GM18505 (cell line): ENCODE results near the gene PLAC9.

Experiments used
- ATAC-seq: cut with Tn5 transposase; IDR thresholded peaks from one replicate; pipeline ENCODE4 v1.9.1; 2021; ENCODE audit not compliant: unreplicated experiment
- POLR2A ChIP-seq: IDR thresholded peaks from 4 replicates; pipeline ENCODE4 v1.6.1; 2011; ENCODE audit warnings: borderline replicate concordance; ENCODE audit not compliant: insufficient read depth, insufficient read length; ENCODE audit errors: extremely low read depth

The PLAC9 gene

GRCh38 chr10:80159166-80159873, 26.8 kb downstream of the PLAC9 start:
- no peak for TF ChIP-seq POLR2A
- no peak for ATAC-seq

- no peak for ATAC-seq
- no peak for TF ChIP-seq POLR2A
Measured at GRCh38 chr10:80160361-80161320, 28.1 kb downstream of the PLAC9 start.

DNA sequence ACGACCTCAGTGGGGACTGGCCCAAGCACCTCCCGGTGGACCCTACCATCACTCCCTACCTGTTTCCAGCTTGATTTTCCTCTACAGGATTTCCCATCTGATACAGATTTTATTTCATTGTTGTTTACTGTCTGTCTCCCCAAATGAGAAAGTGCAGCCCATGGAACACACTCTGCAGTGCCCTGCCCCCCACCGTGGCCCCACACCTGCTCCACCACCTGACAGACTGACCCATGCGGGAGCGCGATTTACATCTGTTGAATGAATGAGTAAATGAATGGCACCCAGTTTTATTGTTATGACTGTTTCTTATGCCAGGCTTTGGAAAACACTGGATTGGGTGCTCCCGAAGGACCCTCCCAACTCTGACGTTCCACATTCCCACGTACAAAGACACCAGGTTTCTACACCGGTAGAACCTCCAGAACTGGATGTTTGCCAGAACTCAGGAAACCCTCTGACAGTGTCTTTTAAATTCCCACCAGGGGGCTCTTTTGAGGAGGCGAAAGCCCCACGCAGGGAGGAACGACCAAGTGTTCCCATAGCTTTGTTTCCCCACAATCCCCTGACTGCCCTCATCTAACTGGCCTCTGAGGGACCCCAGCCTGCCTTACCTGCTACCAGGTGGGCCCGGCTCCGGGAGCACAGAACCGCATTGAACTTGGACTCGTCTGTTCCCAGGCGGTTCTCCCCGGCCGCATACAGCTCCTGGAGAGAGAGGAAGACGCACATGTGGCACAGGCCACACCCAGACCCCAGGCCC, 29.0 kb downstream of the PLAC9 start:
- no peak for TF ChIP-seq POLR2A
- no peak for ATAC-seq

DNA sequence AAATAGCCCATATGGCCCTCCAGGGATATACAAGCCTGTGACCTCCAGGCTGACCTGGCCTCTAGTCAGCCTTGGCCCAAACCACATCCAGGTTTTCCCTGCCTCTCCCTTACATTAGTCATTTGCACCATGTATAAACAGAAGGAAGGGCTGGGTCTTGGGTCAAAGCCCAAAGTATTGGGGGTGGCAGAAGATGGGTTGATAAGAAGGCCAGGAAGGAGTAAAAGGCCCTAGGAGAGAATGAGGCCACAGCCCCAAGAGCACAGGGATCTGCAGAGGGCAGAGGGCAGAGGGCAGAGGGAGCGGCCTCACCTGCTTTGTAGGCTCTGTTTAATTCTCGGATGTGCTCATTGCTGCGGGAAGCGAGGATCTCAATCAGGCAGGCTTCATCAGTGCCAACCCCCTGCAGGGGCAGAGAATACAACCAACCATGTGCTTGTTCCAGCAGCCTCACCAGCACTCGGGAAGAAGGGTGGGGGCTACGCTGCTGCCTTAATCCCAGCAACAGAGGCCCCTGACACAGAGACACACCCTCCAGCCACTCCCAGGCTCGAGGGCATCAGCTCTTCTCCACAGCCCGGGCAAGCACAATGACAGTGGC, 31.3 kb downstream of the PLAC9 start:
- no peak for ATAC-seq
- TF ChIP-seq POLR2A, result no peak

DNA sequence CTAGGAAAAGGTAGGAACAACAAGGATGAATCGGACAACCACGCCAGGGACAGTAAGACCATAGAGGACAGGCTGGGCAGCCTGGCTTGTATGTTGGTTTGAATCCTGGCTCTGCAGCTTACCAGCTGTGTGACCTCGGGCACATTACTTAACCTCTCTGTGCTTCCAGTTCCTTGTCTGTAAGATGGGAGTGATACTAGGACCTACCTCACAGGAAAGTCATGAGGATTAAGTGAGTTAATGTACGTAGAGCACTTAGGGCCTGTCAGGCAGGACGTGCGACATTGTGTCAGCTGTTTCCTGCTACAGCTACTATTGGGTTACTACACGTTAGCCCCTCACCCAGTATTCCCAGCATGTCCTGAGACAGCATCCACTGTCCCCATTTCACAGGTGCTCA, 32.1 kb downstream of the PLAC9 start:
- TF ChIP-seq POLR2A, result no peak
- ATAC-seq, result no peak

DNA sequence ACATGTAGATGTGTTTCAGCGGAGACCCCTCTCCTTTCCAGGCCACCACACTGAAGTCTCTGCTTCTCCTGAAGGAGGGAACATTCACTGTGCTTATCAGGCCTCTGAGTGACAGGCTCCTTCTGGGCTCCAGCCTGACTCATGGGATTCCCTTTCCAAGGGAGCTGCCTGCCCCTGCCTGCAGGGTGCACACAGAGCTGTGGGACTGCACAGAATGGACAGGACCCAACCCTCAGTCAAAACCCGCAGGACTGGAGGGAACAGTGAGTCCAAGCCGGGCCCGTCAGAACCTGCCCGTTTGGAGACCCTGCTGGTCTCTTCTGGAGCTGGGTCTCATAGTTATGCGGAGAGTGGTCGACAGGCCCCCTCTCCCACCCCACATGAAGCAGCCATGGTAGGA, 32.6 kb downstream of the PLAC9 start:
- ATAC-seq, result no peak

DNA sequence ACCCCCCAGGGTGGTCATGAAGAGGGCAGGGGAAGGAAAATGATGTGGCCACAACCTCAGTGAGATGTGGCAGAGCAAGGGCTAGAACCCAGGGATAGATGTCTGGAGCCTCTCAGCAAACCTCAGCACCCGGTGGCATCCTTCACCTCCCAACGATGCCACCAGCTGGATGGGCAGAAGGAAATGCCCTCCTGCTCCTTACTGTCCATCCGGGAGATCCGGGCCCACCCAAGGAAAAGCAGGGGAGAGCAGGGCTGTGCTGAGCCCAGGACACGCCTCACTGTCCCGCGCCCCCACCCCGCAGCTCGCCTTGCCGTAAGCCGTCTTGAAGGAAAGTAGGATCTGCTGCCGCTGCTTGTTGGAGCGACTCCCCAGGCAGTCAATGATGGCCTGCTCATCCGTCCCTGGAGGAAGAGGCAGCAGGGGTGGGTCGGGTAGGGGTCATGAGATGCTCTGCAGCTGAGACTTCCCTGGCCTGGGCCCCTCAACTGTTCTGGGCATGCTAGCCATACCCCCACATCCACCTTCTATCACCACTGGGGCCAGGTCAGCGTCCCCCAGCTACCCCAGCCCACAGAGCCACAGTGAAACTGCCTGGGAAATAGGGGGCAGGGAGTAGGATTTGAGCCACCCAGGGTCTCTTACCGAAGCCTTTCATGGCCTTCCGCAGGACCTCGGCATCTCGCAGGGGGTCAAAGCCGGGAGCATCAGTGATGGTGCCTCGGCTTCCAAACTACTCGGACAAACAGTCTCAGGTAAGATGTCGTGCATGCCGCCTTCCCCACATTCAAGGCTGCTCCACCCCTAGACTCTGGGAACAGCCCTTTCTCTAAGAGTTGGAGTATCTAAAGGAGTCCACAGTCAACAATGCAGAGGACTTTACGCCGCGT, 34.3 kb downstream of the PLAC9 start:
- no peak for TF ChIP-seq POLR2A
- ATAC-seq, result no peak

More for the DNA sequence above, 32.6 kb downstream of the PLAC9 start:
- TF ChIP-seq POLR2A, result no peak

GRCh38 chr10:80167471-80168161, 35.1 kb downstream of the PLAC9 start:
- no peak for TF ChIP-seq POLR2A
- ATAC-seq, result no peak

DNA sequence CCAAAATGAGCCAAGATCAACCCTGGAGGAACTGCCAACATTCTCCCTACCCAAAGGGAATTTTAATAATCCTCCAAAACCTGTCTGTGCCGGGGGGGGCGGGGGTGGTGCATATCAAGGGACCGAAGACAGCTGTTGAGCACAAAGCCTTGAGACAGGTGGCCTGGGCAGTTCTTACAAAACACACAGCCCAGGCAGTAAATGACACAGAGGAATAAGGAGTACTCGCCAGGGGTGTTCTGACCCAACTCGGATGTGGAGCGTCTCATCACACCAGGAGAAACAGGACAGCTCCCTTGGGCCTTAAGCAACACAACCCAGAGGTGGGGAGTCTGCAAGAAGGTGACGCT, 35.6 kb downstream of the PLAC9 start:
- ATAC-seq, result no peak
- no peak for TF ChIP-seq POLR2A

DNA sequence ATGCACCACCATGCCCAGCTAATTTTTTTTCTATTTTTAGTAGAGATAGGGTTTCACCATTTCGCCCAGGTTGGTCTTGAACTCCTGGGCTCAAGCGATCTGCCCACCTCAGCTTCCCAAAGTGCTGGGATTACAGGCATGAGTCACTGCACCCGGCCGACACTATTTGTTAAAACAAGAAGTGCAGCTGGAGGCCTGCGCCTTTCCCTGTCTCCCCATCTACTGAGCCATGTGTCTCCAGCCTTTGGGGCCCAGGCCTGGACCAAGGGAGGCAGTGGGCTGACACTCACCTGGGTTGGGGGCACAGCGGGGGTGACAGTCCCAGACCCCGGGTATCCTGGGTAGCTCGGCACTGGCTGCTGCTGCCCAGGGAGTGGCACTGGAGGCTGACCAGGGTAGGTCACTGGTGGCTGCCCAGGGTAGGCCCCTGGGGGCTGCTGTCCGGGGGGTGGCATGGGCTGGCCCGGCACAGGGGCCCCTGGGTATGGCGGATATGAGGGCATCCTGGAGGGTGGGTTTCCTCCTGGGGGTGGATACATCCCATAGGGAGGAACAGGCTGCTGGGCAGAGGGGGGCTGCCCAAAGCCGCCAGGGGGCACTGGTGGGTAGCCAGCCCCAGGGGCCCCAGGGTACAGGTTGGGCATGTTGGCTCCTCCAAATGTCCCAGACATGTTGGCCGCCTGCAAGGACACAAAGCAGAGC, 36.3 kb downstream of the PLAC9 start:
- TF ChIP-seq POLR2A, result no peak
- ATAC-seq, result peak; percentile 47

DNA sequence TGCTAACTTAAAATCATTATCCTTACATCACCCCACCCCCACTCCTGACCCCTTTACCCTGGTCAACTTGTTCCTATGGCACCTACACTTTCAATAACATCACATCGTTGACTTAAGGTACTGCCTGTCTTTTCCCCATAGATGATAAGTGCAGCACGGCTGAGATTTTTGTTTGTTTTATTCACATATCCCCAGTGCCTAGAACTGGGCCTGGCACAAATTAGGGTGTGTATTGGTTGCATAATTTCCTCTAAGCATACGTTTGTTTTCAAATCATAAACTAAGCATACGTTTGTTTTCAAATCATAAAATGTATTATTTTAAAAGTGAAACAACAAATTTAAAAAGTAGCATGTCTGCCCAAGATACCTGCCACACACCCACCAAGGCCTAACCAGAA, 37.5 kb downstream of the PLAC9 start:
- no peak for ATAC-seq
- no peak for TF ChIP-seq POLR2A
